Anterior cingulate cortex (tissue), 58 donors: ENCODE results near the gene TAS2R41.
"Not testable (repeated sequence)": the region's sequence is repeated elsewhere in the genome, so short reads cannot be mapped to it uniquely, and the experiment has no call there.

ENCODE experiments used
- DNase-seq, 58 donors: peaks; one replicate each; lab custom pipeline; 2025; lab: John Stamatoyannopoulos, UW

Gene TAS2R41

GRCh38 chr7:143514995-143515735, 37.5 kb downstream of the TAS2R41 start:
- no peak for DNase-seq

GRCh38 chr7:143516981-143517380, 39.3 kb downstream of the TAS2R41 start:
- no peak for DNase-seq

GRCh38 chr7:143518521-143518920, 40.8 kb downstream of the TAS2R41 start:
- no peak for DNase-seq

- peak in 37 of 58 donors; percentile 3 to 80 (median 41) for DNase-seq
Measured at GRCh38 chr7:143518941-143519340, 41.3 kb downstream of the TAS2R41 start.

- peak in 11 of 58 donors; percentile 1 to 71 (median 38) for DNase-seq
Measured at GRCh38 chr7:143519411-143520131, 41.9 kb downstream of the TAS2R41 start.

- DNase-seq: not testable (repeated sequence)
Measured at GRCh38 chr7:143522309-143522916, 44.7 kb downstream of the TAS2R41 start.
